HG03571 (cell line): ENCODE results near the gene SMIM35.

Source experiments
- ATAC-seq: cut with Tn5 transposase; IDR thresholded peaks from one replicate; pipeline ENCODE4 v1.9.1; 2021; ENCODE audit not compliant: unreplicated experiment

The SMIM35 gene

GRCh38 chr11:117966908-117967307 is 119.9 kb downstream of the SMIM35 start:
- no peak for ATAC-seq

GRCh38 chr11:117962826-117963225 is 123.9 kb downstream of the SMIM35 start:
- ATAC-seq, result no peak

GRCh38 chr11:117961896-117962295 is 124.9 kb downstream of the SMIM35 start:
- ATAC-seq, result no peak

- ATAC-seq, result no peak
Measured at GRCh38 chr11:117960406-117960805, 126.4 kb downstream of the SMIM35 start.

- no peak for ATAC-seq
Measured at GRCh38 chr11:117959438-117960149, 127.2 kb downstream of the SMIM35 start.

DNA sequence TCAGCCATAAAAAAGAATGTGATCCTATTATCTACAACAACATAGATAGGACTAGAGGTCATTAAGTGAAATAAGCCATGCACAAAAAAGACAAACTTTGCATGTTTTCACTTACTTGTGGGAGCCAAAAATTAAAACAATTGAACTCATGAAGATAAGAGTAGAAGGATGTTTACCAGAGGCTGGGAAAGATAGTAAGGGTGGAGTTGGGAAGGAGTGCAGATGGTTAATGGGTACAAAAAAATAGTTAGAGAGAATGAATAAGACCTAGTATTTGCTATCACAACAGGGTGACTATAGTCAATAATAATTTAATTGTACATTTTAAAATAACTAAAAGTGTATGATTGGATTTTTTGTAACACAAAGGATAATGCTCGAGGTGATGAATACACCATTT is 127.8 kb downstream of the SMIM35 start:
- no peak for ATAC-seq
